ENCODE data around the gene PLA2G4C.

The PLA2G4C gene

GRCh38 chr19:48060381-48060780, 50.2 kb downstream of the PLA2G4C start:
- DNase-seq (ENCODE audit: low read depth in 2 of 2): no peak

GRCh38 chr19:48059331-48059730, 51.3 kb downstream of the PLA2G4C start:
- no peak for DNase-seq (ENCODE audit: low read depth in 2 of 2)

GRCh38 chr19:48053856-48054255, 56.8 kb downstream of the PLA2G4C start:
- no peak for DNase-seq (ENCODE audit: low read depth in 2 of 2)

- DNase-seq (ENCODE audit: low read depth in 2 of 2): no peak
Measured at GRCh38 chr19:48053076-48053475, 57.5 kb downstream of the PLA2G4C start.

GRCh38 chr19:48051335-48052033, 59.1 kb downstream of the PLA2G4C start:
- DNase-seq (ENCODE audit: low read depth in 2 of 2): no peak

- DNase-seq (ENCODE audit: low read depth in 2 of 2): no peak
Measured at GRCh38 chr19:48044561-48044960, 66.1 kb downstream of the PLA2G4C start.

GRCh38 chr19:48043675-48044258, 66.8 kb downstream of the PLA2G4C start, which contains the start of gene CABP5:
Gene CABP5, minus strand, starts transcription at chr19:48044079. Its CDS starts 157 bp downstream, at chr19:48043922.
- no peak for DNase-seq (ENCODE audit: low read depth in 2 of 2)

- DNase-seq (ENCODE audit: low read depth in 2 of 2): no peak
Measured at GRCh38 chr19:48041877-48042580, 68.6 kb downstream of the PLA2G4C start.

- DNase-seq (ENCODE audit: low read depth in 2 of 2): no peak
Measured at GRCh38 chr19:48036765-48037164, 73.9 kb downstream of the PLA2G4C start.

- no peak for DNase-seq (ENCODE audit: low read depth in 2 of 2)
Measured at GRCh38 chr19:48033604-48034003, 77.0 kb downstream of the PLA2G4C start.

GRCh38 chr19:48030073-48030472, 80.5 kb downstream of the PLA2G4C start:
- DNase-seq (ENCODE audit: low read depth in 2 of 2): no peak

GRCh38 chr19:48029431-48029830, 81.2 kb downstream of the PLA2G4C start:
- DNase-seq (ENCODE audit: low read depth in 2 of 2): no peak

- no peak for DNase-seq (ENCODE audit: low read depth in 2 of 2)
Measured at GRCh38 chr19:48025480-48025879, 85.1 kb downstream of the PLA2G4C start.

- DNase-seq (ENCODE audit: low read depth in 2 of 2): no peak
Measured at GRCh38 chr19:48023518-48023917, 87.1 kb downstream of the PLA2G4C start.

GRCh38 chr19:48023011-48023410, 87.6 kb downstream of the PLA2G4C start:
- DNase-seq (ENCODE audit: low read depth in 2 of 2): no peak

GRCh38 chr19:48020686-48021085, 89.9 kb downstream of the PLA2G4C start:
- DNase-seq (ENCODE audit: low read depth in 2 of 2): no peak

GRCh38 chr19:48010932-48011758, 99.5 kb downstream of the PLA2G4C start:
- no peak for DNase-seq (ENCODE audit: low read depth in 2 of 2)

GRCh38 chr19:48006762-48007161, 103.9 kb downstream of the PLA2G4C start:
- peak; percentile 6 to 7 for DNase-seq (ENCODE audit: low read depth in 2 of 2)

GRCh38 chr19:48004236-48004635, 106.4 kb downstream of the PLA2G4C start:
- no peak for DNase-seq (ENCODE audit: low read depth in 2 of 2)

GRCh38 chr19:48000846-48001245, 109.8 kb downstream of the PLA2G4C start:
- no peak for DNase-seq (ENCODE audit: low read depth in 2 of 2)

- no peak for DNase-seq (ENCODE audit: low read depth in 2 of 2)
Measured at GRCh38 chr19:47998800-47999199, 111.8 kb downstream of the PLA2G4C start.

Measured in stimulated activated CD4-positive, alpha-beta T cell treated with anti-CD3 and anti-CD28 coated beads, Interleukin-4, amount 100 ng/mL, for 48 hours (primary cell).